ENCODE measurements around the gene THBD. TPM values are rescaled to one million over a fixed set of nuclear protein-coding genes. Genes with fewer than 3 reads are reported as not detected.

THBD gene
- total and polyA plus RNA-seq, 2 experiments from 2014 or later, result 0.10 to 0.97 TPM

GRCh38 chr20:23094927-23095326 lies 45.5 kb upstream of the THBD start (continued):
- TF ChIP-seq REST (IDR thresholded peaks at IDR 0.05; ENCODE audit: unreplicated experiment), result no peak
- TF ChIP-seq ZNF114 (CRISPR knock-in tag; IDR thresholded peaks at IDR 0.05), result no peak
- no peak for TF ChIP-seq EZH2phosphoT487 (IDR thresholded peaks at IDR 0.05; ENCODE audit: unreplicated experiment)
- no peak for TF ChIP-seq NANOG (IDR thresholded peaks at IDR 0.05; ENCODE audit: borderline replicate concordance)
- no peak for TF ChIP-seq STAT1 (IDR thresholded peaks at IDR 0.05; ENCODE audit: unreplicated experiment)
- no peak for TF ChIP-seq ZNF462 (CRISPR knock-in tag; IDR thresholded peaks at IDR 0.05)
- no peak for TF ChIP-seq JUNB (IDR thresholded peaks at IDR 0.05; ENCODE audit: unreplicated experiment)
- TF ChIP-seq EZH2 (IDR thresholded peaks at IDR 0.05; ENCODE audit: low read depth, unreplicated experiment), result no peak
